ENCODE results near the gene VAV2. TPM values are rescaled to one million over a fixed set of nuclear protein-coding genes. Genes with fewer than 3 reads are reported as not detected.

Gene VAV2
- polyA plus RNA-seq, 1 of the 3 experiments (the other 2 are of a cell fraction), result 14.9 TPM

DNA sequence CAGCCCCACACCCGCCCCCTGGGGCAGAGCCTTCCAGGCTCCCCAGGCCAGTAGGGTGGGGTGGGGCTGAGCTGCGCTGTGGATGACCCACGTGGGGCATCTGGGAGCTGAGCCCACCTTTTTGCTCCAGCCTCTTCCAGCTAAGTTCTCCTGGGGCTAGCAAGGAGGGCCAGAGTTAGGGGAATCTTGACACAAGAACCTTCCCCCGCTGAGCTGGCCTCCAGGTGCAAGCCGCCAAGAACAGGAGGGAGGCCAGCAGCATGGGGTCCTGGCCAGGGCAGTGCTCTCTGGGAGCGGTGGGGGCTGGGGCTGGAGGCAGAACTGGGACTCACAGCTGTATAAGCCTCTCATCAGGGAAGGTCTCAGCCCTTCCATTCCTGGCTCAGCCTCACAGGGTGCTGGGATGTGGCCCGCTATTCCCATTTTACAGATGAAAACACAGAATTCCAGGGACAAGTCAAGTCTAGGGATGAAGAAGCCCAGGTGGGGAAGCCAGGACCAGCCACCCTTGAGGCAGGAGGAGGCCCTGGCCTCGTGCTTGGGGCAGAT is 275.5 kb downstream of the VAV2 start:
- H3K27me3 ChIP-seq (ENCODE audit: insufficient read depth), result no peaks in the 10 kb centered on the region
- H3K79me2 ChIP-seq (ENCODE audit: insufficient read depth), result no peaks in the 10 kb centered on the region
- no peak overlapping the region for H3K9ac ChIP-seq
- ChIA-PET POLR2A (interaction anchor here (0.6 to 1.1 kb wide), 4 partner anchors 23 to 236 kb away, joined by 3 read pairs; no protein-coding TSS in a partner anchor), CTCF (interaction anchor here (0.6 to 9.3 kb wide), 22 partner anchors 10 to 230 kb away, joined by 3 to 83 read pairs (median 4); partner anchors contain the start of gene ADAMTSL2)
- H3F3A ChIP-seq (replicated peaks; ENCODE audit: insufficient read depth), result peaks cover 18% of the 10 kb centered on the region
- H3K4me2 ChIP-seq, result no peak overlapping the region
- H3K9me2 ChIP-seq, result no peaks in the 10 kb centered on the region
- H3K9me3 ChIP-seq, result no peaks in the 10 kb centered on the region
- TF ChIP-seq, protein P1, sequence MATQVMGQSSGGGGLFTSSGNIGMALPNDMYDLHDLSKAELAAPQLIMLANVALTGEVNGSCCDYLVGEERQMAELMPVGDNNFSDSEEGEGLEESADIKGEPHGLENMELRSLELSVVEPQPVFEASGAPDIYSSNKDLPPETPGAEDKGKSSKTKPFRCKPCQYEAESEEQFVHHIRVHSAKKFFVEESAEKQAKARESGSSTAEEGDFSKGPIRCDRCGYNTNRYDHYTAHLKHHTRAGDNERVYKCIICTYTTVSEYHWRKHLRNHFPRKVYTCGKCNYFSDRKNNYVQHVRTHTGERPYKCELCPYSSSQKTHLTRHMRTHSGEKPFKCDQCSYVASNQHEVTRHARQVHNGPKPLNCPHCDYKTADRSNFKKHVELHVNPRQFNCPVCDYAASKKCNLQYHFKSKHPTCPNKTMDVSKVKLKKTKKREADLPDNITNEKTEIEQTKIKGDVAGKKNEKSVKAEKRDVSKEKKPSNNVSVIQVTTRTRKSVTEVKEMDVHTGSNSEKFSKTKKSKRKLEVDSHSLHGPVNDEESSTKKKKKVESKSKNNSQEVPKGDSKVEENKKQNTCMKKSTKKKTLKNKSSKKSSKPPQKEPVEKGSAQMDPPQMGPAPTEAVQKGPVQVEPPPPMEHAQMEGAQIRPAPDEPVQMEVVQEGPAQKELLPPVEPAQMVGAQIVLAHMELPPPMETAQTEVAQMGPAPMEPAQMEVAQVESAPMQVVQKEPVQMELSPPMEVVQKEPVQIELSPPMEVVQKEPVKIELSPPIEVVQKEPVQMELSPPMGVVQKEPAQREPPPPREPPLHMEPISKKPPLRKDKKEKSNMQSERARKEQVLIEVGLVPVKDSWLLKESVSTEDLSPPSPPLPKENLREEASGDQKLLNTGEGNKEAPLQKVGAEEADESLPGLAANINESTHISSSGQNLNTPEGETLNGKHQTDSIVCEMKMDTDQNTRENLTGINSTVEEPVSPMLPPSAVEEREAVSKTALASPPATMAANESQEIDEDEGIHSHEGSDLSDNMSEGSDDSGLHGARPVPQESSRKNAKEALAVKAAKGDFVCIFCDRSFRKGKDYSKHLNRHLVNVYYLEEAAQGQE (IDR thresholded peaks at IDR 0.05; ENCODE audit: low read depth, low read length), result no peak
- TF ChIP-seq RFX5 (IDR thresholded peaks at IDR 0.05; ENCODE audit: low read length) (no peak), RCOR1 (IDR thresholded peaks at IDR 0.05; ENCODE audit: low read length) (no peak)
- no peaks in the 10 kb centered on the region for H4K20me1 ChIP-seq (ENCODE audit: insufficient read depth)
- no peak for DNase-seq
- H2AFZ ChIP-seq (ENCODE audit: low read depth), result no peak overlapping the region
- H3K4me3 ChIP-seq (ENCODE audit: low read depth in 2 of 2, low read length in 1 of 2), result no peak overlapping the region
- no peaks in the 10 kb centered on the region for H3K36me3 ChIP-seq (replicated peaks in 1 of 2; ENCODE audit: control insufficient read depth in 1 of 2, insufficient read depth in 2 of 2, low read length in 1 of 2)
- no peak overlapping the region for H3K27ac ChIP-seq (ENCODE audit: low read depth in 2 of 2, low read length in 1 of 2)
- H3K4me1 ChIP-seq (ENCODE audit: control insufficient read depth in 1 of 2, insufficient read depth in 2 of 2, low read depth in 1 of 2, low read length in 1 of 2), result peaks cover 17 to 23% of the 10 kb centered on the region in 2 experiments; a peak in 3 of 4 replicates
- WGBS (ENCODE audit: low lambda C conversion rate), result 85% methylated on average over 4 of the region's 8 CpGs

DNA sequence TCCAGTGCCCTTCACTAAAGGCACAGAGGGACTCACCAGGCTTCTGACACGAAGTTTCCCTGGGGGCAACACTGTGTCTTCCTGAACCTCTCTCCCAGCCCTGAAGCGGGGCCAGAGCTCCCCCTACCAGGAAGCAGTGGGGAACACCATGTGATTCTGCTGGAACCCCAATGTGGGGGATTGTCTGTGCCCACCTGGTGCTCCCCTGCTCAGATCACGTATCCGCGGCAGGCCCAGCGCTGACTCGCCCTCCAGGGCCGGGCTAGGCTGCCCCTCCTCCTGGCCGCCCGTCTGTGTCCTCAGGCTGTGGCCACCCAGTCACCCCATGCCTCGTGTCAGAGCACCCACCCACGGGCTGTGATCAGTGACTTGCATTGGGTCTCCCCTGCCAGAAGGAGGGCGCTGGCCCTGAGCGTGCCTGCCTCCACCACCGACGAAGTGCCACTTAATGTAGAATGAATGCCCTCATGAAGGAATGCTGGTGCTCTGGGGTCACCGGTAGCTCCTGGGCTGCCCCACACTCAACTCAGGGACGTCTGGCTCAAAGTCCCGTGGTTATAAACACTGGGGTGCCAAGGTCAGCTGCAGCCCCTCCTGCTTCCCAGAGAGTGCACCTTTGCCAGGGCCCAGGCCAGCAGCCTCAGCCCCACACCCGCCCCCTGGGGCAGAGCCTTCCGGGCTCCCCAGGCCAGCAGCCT is 276.1 kb downstream of the VAV2 start:
- Histone ChIP-seq H2AFZ (ENCODE audit: low read depth) (0 out of 2 replicates have a peak overlapping the region, but pooled peaks have one; percentile 20), H4K20me1 (ENCODE audit: insufficient read depth) (no peaks in the 10 kb centered on the region), H3K79me2 (ENCODE audit: insufficient read depth) (no peaks in the 10 kb centered on the region), H3K36me3 (replicated peaks in 1 of 2; ENCODE audit: control insufficient read depth in 1 of 2, insufficient read depth in 2 of 2, low read length in 1 of 2) (no peaks in the 10 kb centered on the region), H3K9me3 (no peaks in the 10 kb centered on the region), H3K4me2 (peak overlapping the region; percentile 66), H3K9me2 (no peaks in the 10 kb centered on the region), H3K4me1 (ENCODE audit: control insufficient read depth in 1 of 2, insufficient read depth in 2 of 2, low read depth in 1 of 2, low read length in 1 of 2) (peaks cover 21 to 29% of the 10 kb centered on the region in 2 experiments; a peak in 3 of 4 replicates), H3K9ac (peak overlapping the region; percentile 65), H3K27me3 (ENCODE audit: insufficient read depth) (no peaks in the 10 kb centered on the region), H3K27ac (ENCODE audit: low read depth in 2 of 2, low read length in 1 of 2) (peak overlapping the region; percentile 58 to 89; a peak in 3 of 4 replicates), H3F3A (replicated peaks; ENCODE audit: insufficient read depth) (peaks cover 18% of the 10 kb centered on the region), H3K4me3 (ENCODE audit: low read depth in 2 of 2, low read length in 1 of 2) (no peak overlapping the region)
- peak; percentile 85 for DNase-seq
- CTCF ChIA-PET, result interaction anchor here (0.6 to 9.3 kb wide), 28 partner anchors 9 to 229 kb away, joined by 3 to 83 read pairs (median 4); partner anchors contain the start of gene ADAMTSL2
- WGBS (ENCODE audit: low lambda C conversion rate), result 73% methylated on average over 8 of the region's 21 CpGs
- POLR2A ChIA-PET, result interaction anchor here (0.6 to 1.2 kb wide), 6 partner anchors 22 to 236 kb away, joined by 3 to 4 read pairs (median 3); no protein-coding TSS in a partner anchor
- TF ChIP-seq EP300 (IDR thresholded peaks at IDR 0.05; ENCODE audit: borderline replicate concordance in 1 of 2, low read depth in 1 of 2, low read length in 1 of 2), result no peak
- TF ChIP-seq NFIC (IDR thresholded peaks at IDR 0.05; ENCODE audit: borderline replicate concordance), result no peak
- TF ChIP-seq NRF1 (IDR thresholded peaks at IDR 0.05; ENCODE audit: low read depth, low read length), result no peak
- TF ChIP-seq YY1 (IDR thresholded peaks at IDR 0.05; ENCODE audit: low read depth), result no peak
- TF ChIP-seq, protein P2, sequence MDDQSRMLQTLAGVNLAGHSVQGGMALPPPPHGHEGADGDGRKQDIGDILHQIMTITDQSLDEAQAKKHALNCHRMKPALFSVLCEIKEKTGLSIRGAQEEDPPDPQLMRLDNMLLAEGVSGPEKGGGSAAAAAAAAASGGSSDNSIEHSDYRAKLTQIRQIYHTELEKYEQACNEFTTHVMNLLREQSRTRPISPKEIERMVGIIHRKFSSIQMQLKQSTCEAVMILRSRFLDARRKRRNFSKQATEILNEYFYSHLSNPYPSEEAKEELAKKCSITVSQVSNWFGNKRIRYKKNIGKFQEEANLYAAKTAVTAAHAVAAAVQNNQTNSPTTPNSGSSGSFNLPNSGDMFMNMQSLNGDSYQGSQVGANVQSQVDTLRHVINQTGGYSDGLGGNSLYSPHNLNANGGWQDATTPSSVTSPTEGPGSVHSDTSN (IDR thresholded peaks at IDR 0.05), result no peak
- TF ChIP-seq, protein P1 (IDR thresholded peaks at IDR 0.05; ENCODE audit: low read depth, low read length), result no peak
- no peak for TF ChIP-seq SIN3A (IDR thresholded peaks at IDR 0.05; ENCODE audit: borderline replicate concordance, low read depth, low read length)
- TF ChIP-seq, protein P3, sequence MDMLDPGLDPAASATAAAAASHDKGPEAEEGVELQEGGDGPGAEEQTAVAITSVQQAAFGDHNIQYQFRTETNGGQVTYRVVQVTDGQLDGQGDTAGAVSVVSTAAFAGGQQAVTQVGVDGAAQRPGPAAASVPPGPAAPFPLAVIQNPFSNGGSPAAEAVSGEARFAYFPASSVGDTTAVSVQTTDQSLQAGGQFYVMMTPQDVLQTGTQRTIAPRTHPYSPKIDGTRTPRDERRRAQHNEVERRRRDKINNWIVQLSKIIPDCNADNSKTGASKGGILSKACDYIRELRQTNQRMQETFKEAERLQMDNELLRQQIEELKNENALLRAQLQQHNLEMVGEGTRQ (IDR thresholded peaks at IDR 0.05; ENCODE audit: borderline replicate concordance, low read depth, low read length), result no peak
- no peak for TF ChIP-seq POLR2AphosphoS5 (IDR thresholded peaks at IDR 0.05; ENCODE audit: low read depth, low read length)
- no peak for TF ChIP-seq GABPA (IDR thresholded peaks at IDR 0.05; ENCODE audit: low read depth)
- peak; percentile 80 for TF ChIP-seq RAD21 (IDR thresholded peaks at IDR 0.05; ENCODE audit: low read length)
- TF ChIP-seq SMC3 (IDR thresholded peaks at IDR 0.05; ENCODE audit: low read depth, low read length), result peak; percentile 50

All from SK-N-SH (cell line).